ENCODE measurements around the gene SLC24A4. TPM values are rescaled to one million over a fixed set of nuclear protein-coding genes. Genes with fewer than 3 reads are reported as not detected.
A peak's percentile ranks its signal among the peaks of the same experiment; 100 is the strongest.

SLC24A4 gene
- total and polyA plus RNA-seq, 12 donors = 0.08 to 0.74 (median 0.24) TPM

- DNase-seq (no peak), ATAC-seq (no peak)
- TF ChIP-seq, protein P1, sequence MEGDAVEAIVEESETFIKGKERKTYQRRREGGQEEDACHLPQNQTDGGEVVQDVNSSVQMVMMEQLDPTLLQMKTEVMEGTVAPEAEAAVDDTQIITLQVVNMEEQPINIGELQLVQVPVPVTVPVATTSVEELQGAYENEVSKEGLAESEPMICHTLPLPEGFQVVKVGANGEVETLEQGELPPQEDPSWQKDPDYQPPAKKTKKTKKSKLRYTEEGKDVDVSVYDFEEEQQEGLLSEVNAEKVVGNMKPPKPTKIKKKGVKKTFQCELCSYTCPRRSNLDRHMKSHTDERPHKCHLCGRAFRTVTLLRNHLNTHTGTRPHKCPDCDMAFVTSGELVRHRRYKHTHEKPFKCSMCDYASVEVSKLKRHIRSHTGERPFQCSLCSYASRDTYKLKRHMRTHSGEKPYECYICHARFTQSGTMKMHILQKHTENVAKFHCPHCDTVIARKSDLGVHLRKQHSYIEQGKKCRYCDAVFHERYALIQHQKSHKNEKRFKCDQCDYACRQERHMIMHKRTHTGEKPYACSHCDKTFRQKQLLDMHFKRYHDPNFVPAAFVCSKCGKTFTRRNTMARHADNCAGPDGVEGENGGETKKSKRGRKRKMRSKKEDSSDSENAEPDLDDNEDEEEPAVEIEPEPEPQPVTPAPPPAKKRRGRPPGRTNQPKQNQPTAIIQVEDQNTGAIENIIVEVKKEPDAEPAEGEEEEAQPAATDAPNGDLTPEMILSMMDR (IDR thresholded peaks at IDR 0.05) = no peak
- H3K27ac ChIP-seq = no peak overlapping the region
- H3K36me3 ChIP-seq = no peaks in the 10 kb centered on the region
- no peak overlapping the region for H3K4me3 ChIP-seq
- 63 to 73% methylated on average over 4 of the region's 4 CpGs for WGBS, 2 donors
- H3K27me3 ChIP-seq = peaks cover 0 to 7% (median 0%) of the 10 kb centered on the region in 7 donors
- intact Hi-C loops (cut with DNase I) = no loop called here
- H3K9me3 ChIP-seq = peaks cover 0 to 11% (median 0%) of the 10 kb centered on the region in 11 donors
- H3K4me1 ChIP-seq = peaks cover 0 to 55% (median 6%) of the 10 kb centered on the region in 9 donors
Observed at GRCh38 chr14:92411135-92411534, 88.2 kb downstream of the SLC24A4 start.

- TF ChIP-seq, protein P1 (IDR thresholded peaks at IDR 0.05) = no peak
- Histone ChIP-seq H3K36me3 (no peaks in the 10 kb centered on the region), H3K27me3 (peaks cover 0 to 7% (median 0%) of the 10 kb centered on the region in 7 donors), H3K4me3 (no peak overlapping the region), H3K9me3 (peaks cover 0 to 4% (median 0%) of the 10 kb centered on the region in 11 donors), H3K4me1 (peaks cover 0 to 50% (median 6%) of the 10 kb centered on the region in 9 donors), H3K27ac (no peak overlapping the region)
- ATAC-seq (no peak), DNase-seq (no peak)
- WGBS, 2 donors = 73 to 83% methylated on average over 7 of the region's 7 CpGs
- intact Hi-C loops (cut with DNase I) = no loop called here
Observed at GRCh38 chr14:92411941-92412340, 89.0 kb downstream of the SLC24A4 start.

- 75 to 76% methylated on average over 10 of the region's 10 CpGs for WGBS, 2 donors
- intact Hi-C loops (cut with DNase I) = no loop called here
- no peak for ATAC-seq
Observed at GRCh38 chr14:92412912-92413311, 89.9 kb downstream of the SLC24A4 start.

GRCh38 chr14:92413379-92413778 is 90.4 kb downstream of the SLC24A4 start:
- peaks cover 0 to 50% (median 6%) of the 10 kb centered on the region in 9 donors for H3K4me1 ChIP-seq
- H3K27ac ChIP-seq = peak overlapping the region in 1 of 10 donors; percentile 55
- H3K36me3 ChIP-seq = no peaks in the 10 kb centered on the region
- DNase-seq (no peak), ATAC-seq (no peak)
- H3K4me3 ChIP-seq = no peak overlapping the region
- WGBS, 2 donors = 53 to 59% methylated on average over 7 of the region's 7 CpGs
- H3K27me3 ChIP-seq = peaks cover 0 to 7% (median 0%) of the 10 kb centered on the region in 7 donors
- H3K9me3 ChIP-seq = no peaks in the 10 kb centered on the region
- TF ChIP-seq, protein P1 (IDR thresholded peaks at IDR 0.05) = no peak
- intact Hi-C loops (cut with DNase I) = no loop called here

More at GRCh38 chr14:92412912-92413311, 89.9 kb downstream of the SLC24A4 start:
- Histone ChIP-seq H3K36me3 (no peaks in the 10 kb centered on the region), H3K27me3 (peaks cover 0 to 7% (median 0%) of the 10 kb centered on the region in 7 donors), H3K27ac (no peak overlapping the region), H3K4me1 (peaks cover 0 to 52% (median 6%) of the 10 kb centered on the region in 9 donors), H3K4me3 (no peak overlapping the region), H3K9me3 (no peaks in the 10 kb centered on the region)
- DNase-seq = no peak
- TF ChIP-seq, protein P1 (IDR thresholded peaks at IDR 0.05) = no peak

Measured in heart right ventricle (tissue), 16 donors.